ENCODE data around the gene BAG1.
A peak's percentile ranks its signal among the peaks of the same experiment; 100 is the strongest.

BAG1 gene

DNA sequence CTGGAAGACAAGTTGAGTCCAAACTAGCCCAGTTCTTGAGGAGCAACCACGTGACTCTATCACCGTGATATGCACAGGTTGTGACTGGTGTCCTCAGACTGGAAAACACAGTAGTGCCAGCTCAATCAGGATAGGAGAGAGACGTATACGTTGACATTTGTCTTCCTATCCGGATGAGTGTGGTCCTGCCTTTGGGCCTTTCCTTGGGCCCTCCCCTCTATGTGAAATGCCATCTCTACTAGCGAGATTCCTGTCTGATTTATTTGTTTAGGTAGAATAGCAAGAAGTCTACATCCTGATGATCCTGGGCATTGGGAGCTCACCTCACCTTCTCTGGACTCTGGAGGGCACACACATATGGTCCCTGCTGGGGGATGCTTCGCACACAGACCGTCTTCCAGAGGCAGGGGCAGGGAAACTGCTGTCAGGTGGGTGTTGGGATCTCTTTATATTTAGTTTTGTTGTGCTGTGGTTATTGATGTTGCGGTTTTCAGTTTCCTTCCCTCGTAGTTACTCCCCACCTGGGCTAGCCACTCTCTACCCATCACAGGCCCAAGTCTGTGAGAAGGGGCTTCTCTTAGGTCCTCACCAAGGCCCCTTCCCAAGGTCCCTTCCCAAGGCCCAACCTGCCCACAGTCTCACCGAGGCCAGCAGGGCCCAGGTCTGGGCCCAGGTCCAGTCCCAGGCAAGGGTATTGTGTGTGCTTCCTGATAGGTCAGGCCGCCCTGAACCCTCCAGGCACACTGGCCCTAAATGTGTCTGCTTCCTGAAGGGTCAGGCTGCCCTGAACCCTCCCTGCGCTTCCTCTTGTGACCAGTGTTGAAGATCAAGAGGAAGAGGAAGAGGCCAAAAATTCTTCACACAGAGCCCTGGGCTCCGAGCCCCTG is 43.6 kb downstream of the BAG1 start:
- no peak for DNase-seq (ENCODE audit: low spot score)
- Histone ChIP-seq H3K36me3 (replicated peaks in 1 of 2; ENCODE audit: control insufficient read depth in 2 of 2, insufficient read depth in 2 of 2, low read length in 2 of 2) (no peaks in the 10 kb centered on the region), H4K91ac (ENCODE audit: low read depth, low read length, poor library complexity) (peak overlapping the region; percentile 80), H3K4me2 (ENCODE audit: insufficient read depth, low read length, poor library complexity, severe bottlenecking) (no peak overlapping the region), H2BK12ac (ENCODE audit: low read length) (no peak overlapping the region), H4K8ac (ENCODE audit: low read depth, low read length) (no peak overlapping the region), H3K4me3 (ENCODE audit: low read length in 2 of 2) (no peak overlapping the region), H2BK15ac (ENCODE audit: low read length) (no peak overlapping the region), H3K18ac (ENCODE audit: low read length) (no peak overlapping the region), H2AFZ (ENCODE audit: low read length) (no peak overlapping the region), H2AK5ac (ENCODE audit: low read depth, low read length) (no peak overlapping the region), H3K9me3 (replicated peaks in 1 of 2; ENCODE audit: control insufficient read depth in 2 of 2, insufficient read depth in 1 of 2, low read depth in 1 of 2, low read length in 2 of 2) (no peaks in the 10 kb centered on the region), H2BK120ac (ENCODE audit: low read depth, low read length) (no peak overlapping the region), H3K14ac (ENCODE audit: low read length) (no peak overlapping the region), H3K9ac (ENCODE audit: low read depth, low read length, poor library complexity) (no peak overlapping the region), H3K27ac (replicated peaks; ENCODE audit: low read length) (no peak overlapping the region), H2BK5ac (ENCODE audit: low read length) (peak overlapping the region; percentile 48), H3K4ac (ENCODE audit: low read length) (no peak overlapping the region), H3K79me1 (ENCODE audit: low read depth, low read length) (no peaks in the 10 kb centered on the region), H3K23ac (ENCODE audit: low read depth, low read length, poor library complexity) (no peak overlapping the region), H3K27me3 (ENCODE audit: control insufficient read depth in 3 of 3, insufficient read depth in 3 of 3, low read depth in 1 of 3, low read length in 3 of 3) (peaks cover 0 to 26% (median 0%) of the 10 kb centered on the region in 3 experiments), H3K4me1 (ENCODE audit: control insufficient read depth in 2 of 2, insufficient read depth in 1 of 2, low read depth in 1 of 2, low read length in 2 of 2) (no peaks in the 10 kb centered on the region)
- whole genome bisulfite sequencing, 2 donors (ENCODE audit: extremely low coverage in 2 of 2, insufficient read length in 2 of 2, insufficient replicate concordance in 1 of 2), result no CpG with 5 or more reads among the region's 14 CpGs

- DNase-seq (ENCODE audit: low spot score), result no peak
- no peak overlapping the region for H2AFZ ChIP-seq (ENCODE audit: low read length)
- H3K27ac ChIP-seq (replicated peaks; ENCODE audit: low read length), result no peak overlapping the region
Observed at GRCh38 chr9:33211695-33212393, 52.7 kb downstream of the BAG1 start.

GRCh38 chr9:33210006-33210715 is 54.3 kb downstream of the BAG1 start:
- Histone ChIP-seq H3K4me1 (ENCODE audit: control insufficient read depth in 2 of 2, insufficient read depth in 1 of 2, low read depth in 1 of 2, low read length in 2 of 2) (peaks cover 0 to 3% of the 10 kb centered on the region in 2 donors), H2BK15ac (ENCODE audit: low read length) (no peak overlapping the region), H3K27ac (replicated peaks; ENCODE audit: low read length) (no peak overlapping the region), H3K23ac (ENCODE audit: low read depth, low read length, poor library complexity) (no peak overlapping the region), H2BK12ac (ENCODE audit: low read length) (no peak overlapping the region), H3K4ac (ENCODE audit: low read length) (no peak overlapping the region), H2AK5ac (ENCODE audit: low read depth, low read length) (no peak overlapping the region), H3K79me1 (ENCODE audit: low read depth, low read length) (no peaks in the 10 kb centered on the region), H3K9ac (ENCODE audit: low read depth, low read length, poor library complexity) (no peak overlapping the region), H3K9me3 (replicated peaks in 1 of 2; ENCODE audit: control insufficient read depth in 2 of 2, insufficient read depth in 1 of 2, low read depth in 1 of 2, low read length in 2 of 2) (no peaks in the 10 kb centered on the region), H4K8ac (ENCODE audit: low read depth, low read length) (no peak overlapping the region), H3K4me3 (ENCODE audit: low read length in 2 of 2) (no peak overlapping the region), H3K18ac (ENCODE audit: low read length) (no peak overlapping the region), H2AFZ (ENCODE audit: low read length) (no peak overlapping the region), H3K4me2 (ENCODE audit: insufficient read depth, low read length, poor library complexity, severe bottlenecking) (no peak overlapping the region), H3K14ac (ENCODE audit: low read length) (no peak overlapping the region), H2BK5ac (ENCODE audit: low read length) (no peak overlapping the region), H2BK120ac (ENCODE audit: low read depth, low read length) (no peak overlapping the region), H3K36me3 (replicated peaks in 1 of 2; ENCODE audit: control insufficient read depth in 2 of 2, insufficient read depth in 2 of 2, low read length in 2 of 2) (no peaks in the 10 kb centered on the region), H3K27me3 (ENCODE audit: control insufficient read depth in 3 of 3, insufficient read depth in 3 of 3, low read depth in 1 of 3, low read length in 3 of 3) (peaks cover 0 to 38% (median 0%) of the 10 kb centered on the region in 3 experiments), H4K91ac (ENCODE audit: low read depth, low read length, poor library complexity) (no peak overlapping the region)
- DNase-seq (ENCODE audit: low spot score), result no peak
- no CpG with 5 or more reads among the region's 4 CpGs for WGBS, 2 donors (ENCODE audit: extremely low coverage in 2 of 2, insufficient read length in 2 of 2, insufficient replicate concordance in 1 of 2)

More at GRCh38 chr9:33211695-33212393, 52.7 kb downstream of the BAG1 start:
- no peak overlapping the region for H3K4me3 ChIP-seq (ENCODE audit: low read length in 2 of 2)
- no peak overlapping the region for H4K8ac ChIP-seq (ENCODE audit: low read depth, low read length)
- no peak overlapping the region for H2BK5ac ChIP-seq (ENCODE audit: low read length)
- no peaks in the 10 kb centered on the region for H3K9me3 ChIP-seq (replicated peaks in 1 of 2; ENCODE audit: control insufficient read depth in 2 of 2, insufficient read depth in 1 of 2, low read depth in 1 of 2, low read length in 2 of 2)
- no peak overlapping the region for H3K18ac ChIP-seq (ENCODE audit: low read length)
- H2BK12ac ChIP-seq (ENCODE audit: low read length), result no peak overlapping the region
- H3K4me1 ChIP-seq (ENCODE audit: control insufficient read depth in 2 of 2, insufficient read depth in 1 of 2, low read depth in 1 of 2, low read length in 2 of 2), result peaks cover 0 to 3% of the 10 kb centered on the region in 2 donors
- H3K27me3 ChIP-seq (ENCODE audit: control insufficient read depth in 3 of 3, insufficient read depth in 3 of 3, low read depth in 1 of 3, low read length in 3 of 3), result peaks cover 0 to 44% (median 0%) of the 10 kb centered on the region in 3 experiments
- no CpG with 5 or more reads among the region's 3 CpGs for WGBS, 2 donors (ENCODE audit: extremely low coverage in 2 of 2, insufficient read length in 2 of 2, insufficient replicate concordance in 1 of 2)
- no peaks in the 10 kb centered on the region for H3K36me3 ChIP-seq (replicated peaks in 1 of 2; ENCODE audit: control insufficient read depth in 2 of 2, insufficient read depth in 2 of 2, low read length in 2 of 2)
- H3K9ac ChIP-seq (ENCODE audit: low read depth, low read length, poor library complexity), result no peak overlapping the region
- no peak overlapping the region for H3K4ac ChIP-seq (ENCODE audit: low read length)
- H3K23ac ChIP-seq (ENCODE audit: low read depth, low read length, poor library complexity), result no peak overlapping the region
- no peak overlapping the region for H2BK15ac ChIP-seq (ENCODE audit: low read length)
- H3K79me1 ChIP-seq (ENCODE audit: low read depth, low read length), result no peaks in the 10 kb centered on the region
- H4K91ac ChIP-seq (ENCODE audit: low read depth, low read length, poor library complexity), result no peak overlapping the region
- no peak overlapping the region for H2AK5ac ChIP-seq (ENCODE audit: low read depth, low read length)
- no peak overlapping the region for H2BK120ac ChIP-seq (ENCODE audit: low read depth, low read length)
- H3K4me2 ChIP-seq (ENCODE audit: insufficient read depth, low read length, poor library complexity, severe bottlenecking), result no peak overlapping the region
- H3K14ac ChIP-seq (ENCODE audit: low read length), result no peak overlapping the region

All from neuronal stem cell (in vitro differentiated cells).